Tibial nerve (tissue), 4 donors: ENCODE results near the gene SKIC8. TPM values are rescaled to one million over a fixed set of nuclear protein-coding genes. Genes with fewer than 3 reads are reported as not detected.

Experiments
- DNase-seq, 2 donors: peaks; one replicate each; pipeline ENCODE4 v3.0.0-alpha.2; 2019; ENCODE audit warnings: low spot score in 2 of 2
- H3K27ac ChIP-seq, 4 donors: fragments of 200-600 bp; sonication (generic) in 3 of 4; one replicate each; pipeline ENCODE4 v1.5.1; 2017 to 2019; ENCODE audit warnings: mild to moderate bottlenecking in 1 of 4
- H3K27me3 ChIP-seq, 2 donors: fragments of 200-600 bp; sonication (generic) in 1 of 2; one replicate each; pipeline versions ENCODE4 v1.5.1 to v1.6.0; 2017 to 2019
- H3K36me3 ChIP-seq, 3 donors: fragments of 200-600 bp; sonication (generic); one replicate each; pipeline ENCODE4 v1.5.1; 2018 to 2019
- H3K4me1 ChIP-seq, 4 donors: fragments of 200-600 bp; sonication (generic) in 3 of 4; one replicate each; pipeline ENCODE4 v1.5.1; 2017 to 2019
- H3K4me3 ChIP-seq, 4 donors: fragments of 200-600 bp; sonication (generic) in 3 of 4; one replicate each; pipeline ENCODE4 v1.5.1; 2017 to 2019; ENCODE audit warnings: mild to moderate bottlenecking in 1 of 4, moderate library complexity in 1 of 4
- H3K9me3 ChIP-seq, 4 donors: fragments of 200-600 bp; sonication (generic) in 3 of 4; one replicate each; pipeline ENCODE4 v1.5.1; 2017 to 2019
- CTCF ChIP-seq, 5 experiments: fragments of 200-600 bp in 3 of 5; fragments of 450-650 bp in 2 of 5; sonication (generic) in 3 of 5; IDR thresholded peaks; one replicate each; pipeline ENCODE4 v1.5.1; 2016 to 2019; ENCODE audit warnings: antibody characterized with exemption in 5 of 5, mild to moderate bottlenecking in 3 of 5, moderate library complexity in 2 of 5
- EP300 ChIP-seq, 2 donors: sonication (generic); formaldehyde crosslinking; IDR thresholded peaks; one replicate each; pipeline ENCODE4 v1.6.1; 2017; ENCODE audit warnings: antibody characterized with exemption in 2 of 2, mild to moderate bottlenecking in 1 of 2
- POLR2A ChIP-seq, 2 donors: fragments of 450-650 bp; IDR thresholded peaks; one replicate each; pipeline ENCODE4 v1.6.1; 2017; ENCODE audit warnings: antibody characterized with exemption in 2 of 2, mild to moderate bottlenecking in 2 of 2, moderate library complexity in 2 of 2
- WGBS, 2 donors: methylation state at CpG; one replicate each; pipeline ENCODE4 v1.1.5; 2018; 5-methylcytosine and 5-hydroxymethylcytosine counted together
- total RNA-seq, 4 donors: library from RNA; depleted of rRNA; stranded (reverse); fragments of >200 nt; gene quantifications; one replicate each; pipeline ENCODE4 v1.1.0, GENCODE V29; 2016

Gene SKIC8
- total RNA-seq, 4 donors from 2014 or later = 50.3 to 75.1 (median 55.5) TPM

GRCh38 chr15:78242128-78242527, 57.3 kb downstream of the SKIC8 start:
- no peaks in the 10 kb centered on the region for H3K36me3 ChIP-seq
- no peak overlapping the region for H3K27ac ChIP-seq
- no peak for DNase-seq
- H3K9me3 ChIP-seq = no peaks in the 10 kb centered on the region
- peaks cover 0 to 6% (median 0%) of the 10 kb centered on the region in 4 donors for H3K4me1 ChIP-seq
- no peak overlapping the region for H3K4me3 ChIP-seq
- TF ChIP-seq CTCF (IDR thresholded peaks at IDR 0.05) = peak in 1 of 5 experiments; percentile 9
- TF ChIP-seq EP300 (IDR thresholded peaks at IDR 0.05) = no peak
- TF ChIP-seq POLR2A (IDR thresholded peaks at IDR 0.05) = no peak
- no peaks in the 10 kb centered on the region for H3K27me3 ChIP-seq
- WGBS, 2 donors = 67 to 74% methylated on average over 5 of the region's 5 CpGs

GRCh38 chr15:78241017-78241416, 58.4 kb downstream of the SKIC8 start:
- Histone ChIP-seq H3K27me3 (no peaks in the 10 kb centered on the region), H3K4me1 (peaks cover 0 to 6% (median 0%) of the 10 kb centered on the region in 4 donors), H3K36me3 (no peaks in the 10 kb centered on the region), H3K9me3 (no peaks in the 10 kb centered on the region), H3K27ac (no peak overlapping the region), H3K4me3 (no peak overlapping the region)
- 9 to 13% methylated on average over 12 of the region's 12 CpGs for WGBS, 2 donors
- TF ChIP-seq POLR2A (IDR thresholded peaks at IDR 0.05) (no peak), EP300 (IDR thresholded peaks at IDR 0.05) (no peak), CTCF (IDR thresholded peaks at IDR 0.05) (peak; percentile 76 to 91 (median 86))
- peak; percentile 81 to 92 for DNase-seq

GRCh38 chr15:78239811-78240210, 59.6 kb downstream of the SKIC8 start:
- 92 to 95% methylated on average over 5 of the region's 5 CpGs for WGBS, 2 donors
- no peak for TF ChIP-seq POLR2A (IDR thresholded peaks at IDR 0.05)
- no peak for TF ChIP-seq CTCF (IDR thresholded peaks at IDR 0.05)
- no peak for TF ChIP-seq EP300 (IDR thresholded peaks at IDR 0.05)
- peaks cover 0 to 6% (median 0%) of the 10 kb centered on the region in 4 donors for H3K4me1 ChIP-seq
- H3K4me3 ChIP-seq = no peak overlapping the region
- DNase-seq = no peak
- H3K9me3 ChIP-seq = no peaks in the 10 kb centered on the region
- H3K36me3 ChIP-seq = no peaks in the 10 kb centered on the region
- H3K27ac ChIP-seq = no peak overlapping the region
- no peaks in the 10 kb centered on the region for H3K27me3 ChIP-seq

- Histone ChIP-seq H3K27ac (no peak overlapping the region), H3K27me3 (no peaks in the 10 kb centered on the region), H3K4me3 (no peak overlapping the region), H3K36me3 (no peaks in the 10 kb centered on the region), H3K4me1 (peaks cover 0 to 11% (median 0%) of the 10 kb centered on the region in 4 donors), H3K9me3 (no peaks in the 10 kb centered on the region)
- 75 to 88% methylated on average over 6 of the region's 6 CpGs for WGBS, 2 donors
- DNase-seq = no peak
- TF ChIP-seq CTCF (IDR thresholded peaks at IDR 0.05) (no peak), POLR2A (IDR thresholded peaks at IDR 0.05) (no peak), EP300 (IDR thresholded peaks at IDR 0.05) (no peak)
Observed at GRCh38 chr15:78237146-78237545, 62.3 kb downstream of the SKIC8 start.

GRCh38 chr15:78236491-78236890, 62.9 kb downstream of the SKIC8 start:
- Histone ChIP-seq H3K27me3 (no peaks in the 10 kb centered on the region), H3K4me3 (no peak overlapping the region), H3K36me3 (no peaks in the 10 kb centered on the region), H3K4me1 (peaks cover 0 to 11% (median 0%) of the 10 kb centered on the region in 4 donors), H3K27ac (no peak overlapping the region), H3K9me3 (no peaks in the 10 kb centered on the region)
- 90 to 93% methylated on average over 6 of the region's 6 CpGs for WGBS, 2 donors
- TF ChIP-seq CTCF (IDR thresholded peaks at IDR 0.05) (no peak), EP300 (IDR thresholded peaks at IDR 0.05) (no peak), POLR2A (IDR thresholded peaks at IDR 0.05) (no peak)
- no peak for DNase-seq
